NCI-H2227 (cell line): ENCODE measurements around the gene SLC4A2.
A peak's percentile ranks its signal among the peaks of the same experiment; 100 is the strongest.

Source experiments
- DNase-seq: peaks from one replicate; lab custom pipeline; 2025; ENCODE audit not compliant: unreplicated experiment; lab: John Stamatoyannopoulos, UW

SLC4A2 gene

GRCh38 chr7:151061213-151062110, 2.1 kb downstream of the SLC4A2 start:
- DNase-seq, result no peak

- DNase-seq, result no peak
Measured at GRCh38 chr7:151062111-151062398, 2.7 kb downstream of the SLC4A2 start.

- peak; percentile 75 for DNase-seq
Measured at GRCh38 chr7:151062399-151063211, 3.2 kb downstream of the SLC4A2 start.

- no peak for DNase-seq
Measured at GRCh38 chr7:151063212-151063561, 3.8 kb downstream of the SLC4A2 start.

- no peak for DNase-seq
Measured at GRCh38 chr7:151064454-151064853, 5.1 kb downstream of the SLC4A2 start.

- no peak for DNase-seq
Measured at GRCh38 chr7:151064993-151065392, 5.6 kb downstream of the SLC4A2 start.

GRCh38 chr7:151065516-151065915, 6.1 kb downstream of the SLC4A2 start:
- DNase-seq, result no peak

- no peak for DNase-seq
Measured at GRCh38 chr7:151066273-151066974, 7.0 kb downstream of the SLC4A2 start.

GRCh38 chr7:151068069-151068773, 8.8 kb downstream of the SLC4A2 start:
- no peak for DNase-seq

GRCh38 chr7:151069841-151070573, 10.6 kb downstream of the SLC4A2 start:
- no peak for DNase-seq

GRCh38 chr7:151070574-151070960, 11.2 kb downstream of the SLC4A2 start:
- no peak for DNase-seq

- DNase-seq, result no peak
Measured at GRCh38 chr7:151071032-151071866, 11.9 kb downstream of the SLC4A2 start.

GRCh38 chr7:151073990-151074389, 14.6 kb downstream of the SLC4A2 start:
- DNase-seq, result no peak

- DNase-seq, result no peak
Measured at GRCh38 chr7:151074817-151075661, 15.7 kb downstream of the SLC4A2 start.

GRCh38 chr7:151075662-151075971, 16.2 kb downstream of the SLC4A2 start:
- DNase-seq, result no peak

GRCh38 chr7:151075978-151076426, 16.6 kb downstream of the SLC4A2 start:
- no peak for DNase-seq

GRCh38 chr7:151076863-151077704, 17.7 kb downstream of the SLC4A2 start:
- DNase-seq, result no peak

- DNase-seq, result no peak
Measured at GRCh38 chr7:151077705-151078232, 18.4 kb downstream of the SLC4A2 start.
